Ishikawa (cell line): ENCODE data around the gene NFX1.

Experiments
- CEBPB ChIP-seq: IDR thresholded peaks from 2 replicates; pipeline ENCODE4 v1.6.1; 2012
- EP300 ChIP-seq: IDR thresholded peaks from 2 replicates; pipeline ENCODE4 v1.6.1; 2012; ENCODE audit warnings: borderline replicate concordance
- TAF1 ChIP-seq: IDR thresholded peaks from 2 replicates; pipeline ENCODE4 v1.6.1; 2012; ENCODE audit warnings: low read depth, mild to moderate bottlenecking
- TEAD4 ChIP-seq: IDR thresholded peaks from 2 replicates; pipeline ENCODE4 v1.6.1; 2012
- YY1 ChIP-seq: IDR thresholded peaks from 2 replicates; pipeline ENCODE4 v1.6.1; 2012; ENCODE audit warnings: low read depth

DNA sequence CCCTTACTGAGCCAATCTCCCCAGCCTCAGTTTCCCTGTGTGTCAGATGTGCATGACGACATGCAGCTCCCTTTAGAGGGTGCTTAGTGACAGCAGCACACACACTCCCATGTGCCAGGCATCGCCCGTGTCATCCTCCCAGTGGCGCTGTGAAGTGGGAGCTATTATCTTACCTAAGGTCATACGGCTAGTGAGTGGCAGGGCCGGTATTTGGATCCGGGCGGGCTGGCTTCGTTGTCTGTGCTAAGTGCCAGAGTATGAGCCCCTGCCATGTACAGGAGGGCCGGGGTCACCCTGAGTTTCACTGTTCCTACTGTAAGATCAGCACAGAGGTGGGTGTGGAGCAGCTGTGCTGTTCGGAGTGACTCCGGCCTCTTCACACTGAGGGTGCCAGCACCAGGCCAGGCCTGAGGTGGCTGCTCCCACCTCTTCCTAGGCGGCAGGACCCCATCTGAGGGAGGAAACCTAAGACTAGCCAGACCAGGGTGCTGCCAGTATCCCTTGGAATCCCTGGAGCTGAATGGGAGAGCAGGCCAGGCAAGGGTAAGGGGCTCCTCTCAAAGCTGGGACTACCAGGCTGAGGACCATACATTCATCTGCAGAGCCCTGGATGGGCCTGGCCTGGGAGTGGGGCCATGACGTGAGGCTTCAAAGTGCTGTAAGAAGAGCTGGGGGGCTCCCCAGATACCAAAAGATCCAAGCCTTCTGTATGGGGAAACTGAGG is 89.5 kb downstream of the NFX1 start:
- TF ChIP-seq TEAD4 (no peak), TAF1 (no peak), EP300 (no peak), CEBPB (no peak), YY1 (no peak)
